Osteocyte (in vitro differentiated cells): ENCODE results near the gene FASTK. TPM values are rescaled to one million over a fixed set of nuclear protein-coding genes. Genes with fewer than 3 reads are reported as not detected.

Experiments used
- DNase-seq: peaks from one replicate; pipeline ENCODE4 v3.0.0; 2021; ENCODE audit warnings: mixed read lengths; ENCODE audit not compliant: unreplicated experiment; ENCODE audit errors: extremely low spot score
- H3K27ac Mint-ChIP-seq: one replicate; pipeline ENCODE4 v1.8.0; 2021; ENCODE audit warnings: mild to moderate bottlenecking, mixed read lengths; ENCODE audit not compliant: unreplicated experiment
- H3K27me3 Mint-ChIP-seq: one replicate; pipeline ENCODE4 v1.8.0; 2021; ENCODE audit warnings: mixed read lengths; ENCODE audit not compliant: unreplicated experiment
- H3K36me3 Mint-ChIP-seq: one replicate; pipeline ENCODE4 v1.8.0; 2021; ENCODE audit warnings: mixed read lengths; ENCODE audit not compliant: unreplicated experiment
- H3K4me1 Mint-ChIP-seq: one replicate; pipeline ENCODE4 v1.8.0; 2021; ENCODE audit warnings: mixed read lengths; ENCODE audit not compliant: unreplicated experiment
- H3K4me3 Mint-ChIP-seq: one replicate; pipeline ENCODE4 v1.8.0; 2021; ENCODE audit warnings: mild to moderate bottlenecking, moderate library complexity, mixed read lengths; ENCODE audit not compliant: unreplicated experiment
- H3K9me3 Mint-ChIP-seq: one replicate; pipeline ENCODE4 v1.8.0; 2021; ENCODE audit warnings: mixed read lengths; ENCODE audit not compliant: unreplicated experiment
- total RNA-seq: library from RNA; stranded (reverse); gene quantifications from 2 replicates; pipeline ENCODE4 v1.2.1, GENCODE V29; 2021
- TF ChIP-seq, protein P1 (sequence below): fragments of 200-600 bp; sonication (generic); IDR thresholded peaks from 2 replicates; pipeline ENCODE4 v1.5.0; 2021; ENCODE audit warnings: antibody characterized with exemption, mild to moderate bottlenecking, moderate library complexity

FASTK gene
- total RNA-seq, 1 donor from 2014 or later, result 104 TPM

- Mint-ChIP-seq H3K4me1 (peaks cover 6% of the 10 kb centered on the region), H3K9me3 (no peaks in the 10 kb centered on the region), H3K27me3 (no peaks in the 10 kb centered on the region), H3K4me3 (no peak overlapping the region), H3K27ac (no peak overlapping the region), H3K36me3 (peaks cover 46% of the 10 kb centered on the region)
- DNase-seq, result no peak
- TF ChIP-seq, protein P1, sequence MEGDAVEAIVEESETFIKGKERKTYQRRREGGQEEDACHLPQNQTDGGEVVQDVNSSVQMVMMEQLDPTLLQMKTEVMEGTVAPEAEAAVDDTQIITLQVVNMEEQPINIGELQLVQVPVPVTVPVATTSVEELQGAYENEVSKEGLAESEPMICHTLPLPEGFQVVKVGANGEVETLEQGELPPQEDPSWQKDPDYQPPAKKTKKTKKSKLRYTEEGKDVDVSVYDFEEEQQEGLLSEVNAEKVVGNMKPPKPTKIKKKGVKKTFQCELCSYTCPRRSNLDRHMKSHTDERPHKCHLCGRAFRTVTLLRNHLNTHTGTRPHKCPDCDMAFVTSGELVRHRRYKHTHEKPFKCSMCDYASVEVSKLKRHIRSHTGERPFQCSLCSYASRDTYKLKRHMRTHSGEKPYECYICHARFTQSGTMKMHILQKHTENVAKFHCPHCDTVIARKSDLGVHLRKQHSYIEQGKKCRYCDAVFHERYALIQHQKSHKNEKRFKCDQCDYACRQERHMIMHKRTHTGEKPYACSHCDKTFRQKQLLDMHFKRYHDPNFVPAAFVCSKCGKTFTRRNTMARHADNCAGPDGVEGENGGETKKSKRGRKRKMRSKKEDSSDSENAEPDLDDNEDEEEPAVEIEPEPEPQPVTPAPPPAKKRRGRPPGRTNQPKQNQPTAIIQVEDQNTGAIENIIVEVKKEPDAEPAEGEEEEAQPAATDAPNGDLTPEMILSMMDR, result no peak
Measured at GRCh38 chr7:151121380-151122170, 41.0 kb upstream of the FASTK start.

GRCh38 chr7:151120896-151121295 is 40.3 kb upstream of the FASTK start:
- H3K9me3 Mint-ChIP-seq, result no peaks in the 10 kb centered on the region
- no peak overlapping the region for H3K27ac Mint-ChIP-seq
- peaks cover 46% of the 10 kb centered on the region for H3K36me3 Mint-ChIP-seq
- DNase-seq, result no peak
- no peak overlapping the region for H3K4me3 Mint-ChIP-seq
- TF ChIP-seq, protein P1, result no peak
- H3K27me3 Mint-ChIP-seq, result no peaks in the 10 kb centered on the region
- peaks cover 7% of the 10 kb centered on the region for H3K4me1 Mint-ChIP-seq

DNA sequence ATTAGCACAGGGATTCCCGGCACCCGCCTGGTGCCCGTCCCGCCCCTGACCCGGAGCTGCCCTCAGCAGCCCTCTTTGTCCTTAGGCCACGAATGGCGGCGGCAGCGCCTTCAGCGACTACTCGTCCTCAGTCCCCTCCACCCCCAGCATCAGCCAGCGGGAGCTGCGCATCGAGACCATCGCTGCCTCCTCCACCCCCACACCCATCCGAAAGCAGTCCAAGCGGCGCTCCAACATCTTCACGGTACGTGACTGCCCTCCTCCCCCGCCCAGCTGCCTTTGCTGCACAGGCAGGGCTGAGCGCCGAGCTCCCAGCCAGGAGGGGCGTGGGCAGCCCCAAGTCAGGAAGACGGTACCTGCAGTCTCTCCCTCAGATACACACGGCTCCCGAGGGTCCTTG is 39.3 kb upstream of the FASTK start:
- Mint-ChIP-seq H3K36me3 (peaks cover 46% of the 10 kb centered on the region), H3K4me3 (no peak overlapping the region), H3K27ac (no peak overlapping the region), H3K9me3 (no peaks in the 10 kb centered on the region), H3K4me1 (peaks cover 6% of the 10 kb centered on the region), H3K27me3 (no peaks in the 10 kb centered on the region)
- TF ChIP-seq, protein P1, result no peak
- DNase-seq, result no peak

GRCh38 chr7:151119055-151119415 is 38.4 kb upstream of the FASTK start:
- H3K4me3 Mint-ChIP-seq, result no peak overlapping the region
- no peak for DNase-seq
- H3K27me3 Mint-ChIP-seq, result no peaks in the 10 kb centered on the region
- H3K9me3 Mint-ChIP-seq, result no peaks in the 10 kb centered on the region
- H3K27ac Mint-ChIP-seq, result no peak overlapping the region
- TF ChIP-seq, protein P1, result no peak
- H3K36me3 Mint-ChIP-seq, result peaks cover 38% of the 10 kb centered on the region
- H3K4me1 Mint-ChIP-seq, result peaks cover 9% of the 10 kb centered on the region

DNA sequence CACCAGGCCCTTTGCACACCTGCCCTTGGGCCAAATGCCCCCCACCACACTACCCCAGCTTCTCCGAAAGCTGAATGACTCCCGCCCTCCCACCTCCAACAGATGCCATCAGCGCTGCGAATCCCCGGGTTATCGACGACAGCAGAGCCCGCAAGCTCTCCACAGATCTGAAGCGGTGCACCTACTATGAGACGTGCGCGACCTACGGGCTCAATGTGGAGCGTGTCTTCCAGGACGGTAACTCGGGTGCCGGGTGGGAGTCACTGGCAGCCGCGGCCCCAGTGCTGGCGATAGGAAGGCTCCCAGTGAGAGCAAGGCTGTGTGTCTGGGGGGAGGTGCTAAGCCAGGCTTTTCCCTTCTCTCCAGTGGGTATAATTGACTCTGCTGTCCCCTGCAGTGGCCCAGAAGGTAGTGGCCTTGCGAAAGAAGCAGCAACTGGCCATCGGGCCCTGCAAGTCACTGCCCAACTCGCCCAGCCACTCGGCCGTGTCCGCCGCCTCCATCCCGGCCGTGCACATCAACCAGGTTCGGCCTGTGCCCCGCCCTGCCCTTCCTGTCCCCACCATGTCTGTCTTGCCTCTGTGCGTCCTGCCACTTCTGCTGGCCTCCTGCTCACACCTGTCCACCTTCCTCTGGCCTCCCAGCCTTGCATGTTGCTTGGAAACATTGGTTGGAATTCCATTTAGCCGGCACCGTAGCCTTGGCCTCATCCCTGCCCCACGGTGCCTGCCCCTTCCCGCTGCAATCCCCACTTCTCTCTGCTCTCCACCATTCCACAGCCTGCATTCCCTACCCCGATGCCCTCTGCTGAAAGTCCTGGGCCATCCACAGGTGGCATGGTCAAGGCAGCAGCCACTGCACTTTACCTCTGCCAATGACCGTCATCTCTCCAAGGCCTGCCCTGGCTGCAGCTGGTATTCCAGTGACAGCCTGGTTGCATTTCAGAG is 37.8 kb upstream of the FASTK start:
- TF ChIP-seq, protein P1, result no peak
- Mint-ChIP-seq H3K4me3 (no peak overlapping the region), H3K27me3 (no peaks in the 10 kb centered on the region), H3K27ac (no peak overlapping the region), H3K36me3 (peaks cover 32% of the 10 kb centered on the region), H3K4me1 (peaks cover 16% of the 10 kb centered on the region), H3K9me3 (no peaks in the 10 kb centered on the region)
- no peak for DNase-seq
